Endothelial cell of umbilical vein (primary cell): ENCODE results near the gene REEP3. TPM values are rescaled to one million over a fixed set of nuclear protein-coding genes. Genes with fewer than 3 reads are reported as not detected.

ENCODE experiments used
- BruUV-seq: library from RNA; stranded (reverse); fragments of 400-500 nt; replicated peaks from 2 replicates; lab custom pipeline; 2021; lab: Mats Ljungman, UMichigan
- CTCF ChIA-PET: fragments of 300-600, 350-600 bp; sonication (Branson Sonifier 250); formaldehyde crosslinking; loops from one replicate; lab custom pipeline; 2021; ENCODE audit warnings: antibody characterized with exemption, inconsistent platforms; lab: Charles Lee
- POLR2A ChIA-PET: fragments of 300-600, 350-600 bp; sonication (Branson Sonifier 250); formaldehyde crosslinking; loops from one replicate; lab custom pipeline; 2021; ENCODE audit warnings: antibody characterized with exemption, inconsistent platforms; lab: Charles Lee
- DNase-seq: peaks from one replicate; pipeline ENCODE4 v3.0.0-alpha.2; 2011; ENCODE audit warnings: low read depth, low spot score
- FAIRE-seq: peaks from 2 replicates; lab custom pipeline; 2011; peaks lifted over from hg19 to GRCh38; lab: Jason Lieb, UNC
- H2AFZ ChIP-seq: 2 replicates; pipeline ENCODE4 v1.6.0; 2012; ENCODE audit warnings: low read depth, low read length, control low read depth, inconsistent platforms
- H3K27ac ChIP-seq: 2 replicates; pipeline ENCODE4 v1.5.1; 2011; ENCODE audit warnings: low read depth, mild to moderate bottlenecking, control low read depth, low read length, moderate library complexity; ENCODE audit not compliant: insufficient read depth
- H3K27me3 ChIP-seq, 2 experiments: 2 replicates each; pipeline versions ENCODE4 v1.6.0 to v1.6.1; 2011; ENCODE audit warnings: low read length in 2 of 2, mixed read lengths in 1 of 2; ENCODE audit not compliant: control insufficient read depth in 2 of 2, insufficient read depth in 2 of 2
- H3K36me3 ChIP-seq, 2 experiments: 2 replicates in 1 of 2; 3 replicates in 1 of 2; pipeline ENCODE4 v1.5.1; 2011; ENCODE audit warnings: low read length in 2 of 2, mild to moderate bottlenecking in 1 of 2, moderate library complexity in 1 of 2; ENCODE audit not compliant: control insufficient read depth in 2 of 2, insufficient read depth in 2 of 2; ENCODE audit errors: extremely low read depth in 1 of 2
- H3K4me1 ChIP-seq: 3 replicates; pipeline ENCODE4 v1.5.1; 2011; ENCODE audit warnings: mild to moderate bottlenecking, low read length; ENCODE audit not compliant: control insufficient read depth, insufficient read depth; ENCODE audit errors: extremely low read depth
- H3K4me2 ChIP-seq: 2 replicates; pipeline ENCODE4 v1.6.1; 2011; ENCODE audit warnings: low read length, control low read depth, mixed read lengths; ENCODE audit not compliant: insufficient read depth
- H3K4me3 ChIP-seq, 3 experiments: fragments of 200-600 bp in 1 of 3; sonication (generic), shearing (Covaris generic) in 1 of 3; replicated peaks in 1 of 3; 2 replicates each; pipeline ENCODE4 v1.5.1; 2011 to 2016; ENCODE audit warnings: control low read depth in 3 of 3, low read length in 3 of 3, mild to moderate bottlenecking in 2 of 3, inconsistent platforms in 1 of 3, low read depth in 1 of 3, moderate library complexity in 1 of 3; ENCODE audit not compliant: insufficient read depth in 1 of 3
- H3K79me2 ChIP-seq: 2 replicates; pipeline ENCODE4 v1.6.0; 2012; ENCODE audit warnings: low read length, inconsistent platforms; ENCODE audit not compliant: control insufficient read depth, insufficient read depth
- H3K9ac ChIP-seq: replicated peaks from 2 replicates; pipeline ENCODE3; 2011; ENCODE audit warnings: low read length, control low read depth; ENCODE audit not compliant: insufficient read depth; ENCODE audit errors: extremely low read depth
- H3K9me1 ChIP-seq: replicated peaks from 3 replicates; pipeline ENCODE4 v1.6.0; 2011; ENCODE audit warnings: mild to moderate bottlenecking, low read length; ENCODE audit not compliant: control insufficient read depth, insufficient read depth; ENCODE audit errors: extremely low read depth
- H3K9me3 ChIP-seq: replicated peaks from 2 replicates; pipeline ENCODE4 v1.5.1; 2012; ENCODE audit warnings: low read length, inconsistent platforms; ENCODE audit not compliant: control insufficient read depth, insufficient read depth
- H4K20me1 ChIP-seq: replicated peaks from 2 replicates; pipeline ENCODE3; 2011; ENCODE audit warnings: mild to moderate bottlenecking, low read length; ENCODE audit not compliant: control insufficient read depth, insufficient read depth; ENCODE audit errors: extremely low read depth
- CTCF ChIP-seq, 2 donors: IDR thresholded peaks; 1 replicate in 1 of 2; 2 replicates in 1 of 2; pipeline ENCODE4 v1.5.1; 2011; ENCODE audit warnings: low read length in 2 of 2, mild to moderate bottlenecking in 2 of 2, moderate library complexity in 2 of 2, control low read depth in 1 of 2, inconsistent platforms in 1 of 2, low read depth in 1 of 2; ENCODE audit not compliant: insufficient read depth in 1 of 2; ENCODE audit errors: extremely low read depth in 1 of 2
- EZH2 ChIP-seq: IDR thresholded peaks from 2 replicates; pipeline ENCODE4 v1.6.1; 2012; ENCODE audit warnings: borderline replicate concordance, low read depth, mild to moderate bottlenecking, moderate library complexity, low read length, inconsistent platforms; ENCODE audit not compliant: severe bottlenecking
- FOS ChIP-seq: IDR thresholded peaks from 2 replicates; pipeline ENCODE4 v1.6.1; 2011; ENCODE audit warnings: mild to moderate bottlenecking, low read length, moderate library complexity, borderline replicate concordance; ENCODE audit not compliant: insufficient read depth
- GATA2 ChIP-seq: IDR thresholded peaks from 2 replicates; pipeline ENCODE4 v1.7.0; 2011; ENCODE audit warnings: low read depth, mild to moderate bottlenecking, moderate library complexity, mixed read lengths, low read length; ENCODE audit not compliant: insufficient read length, insufficient read depth
- JUN ChIP-seq: IDR thresholded peaks from 2 replicates; pipeline ENCODE4 v1.6.1; 2011; ENCODE audit warnings: borderline replicate concordance, low read depth; ENCODE audit not compliant: insufficient read length, insufficient read depth
- MAX ChIP-seq: IDR thresholded peaks from 2 replicates; pipeline ENCODE4 v1.6.1; 2011; ENCODE audit not compliant: insufficient read depth, insufficient read length
- MYC ChIP-seq: IDR thresholded peaks from one replicate; pipeline ENCODE4 v1.6.1; 2011; ENCODE audit warnings: mild to moderate bottlenecking, low read depth, low read length
- POLR2A ChIP-seq: IDR thresholded peaks from 2 replicates; pipeline ENCODE4 v1.6.1; 2012; ENCODE audit warnings: low read depth, mild to moderate bottlenecking, control low read depth, low read length
- POLR2AphosphoS5 ChIP-seq: IDR thresholded peaks from 2 replicates; pipeline ENCODE4 v1.6.1; 2012; ENCODE audit warnings: low read depth, mild to moderate bottlenecking, control low read depth, low read length, moderate library complexity; ENCODE audit not compliant: insufficient read depth
- dilution Hi-C: fragments of 300-500 bp; cut with MboI; formaldehyde crosslinking; loops from one replicate; pipeline ENCODE4 v1.15.0; 2019; ENCODE audit warnings: low sequenced_read_pairs; ENCODE audit not compliant: extremely low pct_ligation_motif_present
- intact Hi-C: fragments of 100-400 bp; cut with micrococcal nuclease; formaldehyde crosslinking; loops from one replicate; pipeline ENCODE4 v1.10.0; 2022
- polyA plus RNA-seq, 4 experiments: library from polyadenylated mRNA; depleted of rRNA in 3 of 4; stranded (reverse) in 3 of 4; unstranded in 1 of 4; fragments of >200 nt; gene quantifications; 2 replicates each; pipeline versions ENCODE4 v1.2.1 to v1.2.3, GENCODE V29; 2011 to 2012; ENCODE audit warnings: missing spikeins in 1 of 4
- total RNA-seq: library from RNA; stranded (reverse); gene quantifications from 2 replicates; pipeline ENCODE4 v1.2.3, GENCODE V29; 2021

The REEP3 gene
- total and polyA plus RNA-seq, 2 donors (not counting 3 experiments of a cell fraction or from before 2014, with no cell fraction given), result 12.3 to 48.3 TPM

- TF ChIP-seq JUN (peak; percentile 9), MAX (no peak)
- H3K36me3 ChIP-seq, result no peaks in the 10 kb centered on the region
- H4K20me1 ChIP-seq, result no peaks in the 10 kb centered on the region
- CTCF ChIA-PET, result interaction anchor here (0.8 to 2.4 kb wide), 6 partner anchors 18 to 355 kb away, joined by 3 to 14 read pairs (median 6); no protein-coding TSS in a partner anchor
- no peaks in the 10 kb centered on the region for H3K9me1 ChIP-seq
- H3K27me3 ChIP-seq, result no peaks in the 10 kb centered on the region
- dilution Hi-C loops, result no loop called here
- POLR2A ChIA-PET, result interaction anchor here (1.0 to 1.2 kb wide), 2 partner anchors 31 to 254 kb away, joined by 3 read pairs; no protein-coding TSS in a partner anchor
- H3K4me1 ChIP-seq, result peaks cover 7% of the 10 kb centered on the region
- H3K4me2 ChIP-seq, result peak overlapping the region; percentile 95
- peak; percentile 21 for FAIRE-seq
- H3K9ac ChIP-seq, result peak overlapping the region; percentile 93
- H3K79me2 ChIP-seq, result peaks cover 81% of the 10 kb centered on the region
- H3K4me3 ChIP-seq, result peak overlapping the region; percentile 50 to 93 (median 62)
- intact Hi-C loops, result loop anchor here (1.0 to 5.0 kb wide), 6 partner anchors 51 to 315 kb away; no protein-coding TSS in a partner anchor
- H3K9me3 ChIP-seq, result no peaks in the 10 kb centered on the region
- no peak for DNase-seq
- peak overlapping the region; percentile 58 for H2AFZ ChIP-seq
- H3K27ac ChIP-seq, result peak overlapping the region; percentile 90
- BruUV-seq, result TSS peak; percentile 53
These were observed 1.1 kb downstream of the REEP3 start for GRCh38 chr10:63522277-63522687.

- no peaks in the 10 kb centered on the region for H3K9me1 ChIP-seq
- no TSS peak for BruUV-seq
- peaks cover 81% of the 10 kb centered on the region for H3K79me2 ChIP-seq
- H3K36me3 ChIP-seq, result no peaks in the 10 kb centered on the region
- peak overlapping the region; percentile 95 for H3K4me2 ChIP-seq
- intact Hi-C loops, result loop anchor here (1.0 to 5.0 kb wide), 6 partner anchors 50 to 316 kb away; no protein-coding TSS in a partner anchor
- H4K20me1 ChIP-seq, result no peaks in the 10 kb centered on the region
- FAIRE-seq (no peak), DNase-seq (no peak)
- H3K27ac ChIP-seq, result peak overlapping the region; percentile 90
- H3K4me1 ChIP-seq, result peaks cover 7% of the 10 kb centered on the region
- H3K9me3 ChIP-seq, result no peaks in the 10 kb centered on the region
- TF ChIP-seq MAX (no peak), JUN (no peak), POLR2A (no peak), MYC (no peak), GATA2 (no peak), POLR2AphosphoS5 (no peak), CTCF (IDR thresholded peaks at IDR 0.05; ENCODE audit: extremely low read depth in 1 of 2, insufficient read depth in 1 of 2, low read depth in 1 of 2, low read length in 2 of 2) (no peak), FOS (no peak), EZH2 (no peak)
- no peaks in the 10 kb centered on the region for H3K27me3 ChIP-seq
- ChIA-PET CTCF (interaction anchor here (0.9 to 2.4 kb wide), 7 partner anchors 9 to 356 kb away, joined by 3 to 14 read pairs (median 5); no protein-coding TSS in a partner anchor), POLR2A (no interaction called here)
- peak overlapping the region; percentile 93 for H3K9ac ChIP-seq
- dilution Hi-C loops, result no loop called here
- no peak overlapping the region for H2AFZ ChIP-seq
- H3K4me3 ChIP-seq, result peak overlapping the region in 1 of 3 experiments; percentile 93
These were observed 1.8 kb downstream of the REEP3 start for GRCh38 chr10:63522995-63523394.
